ENCODE measurements around the gene TMEM11. TPM values are rescaled to one million over a fixed set of nuclear protein-coding genes. Genes with fewer than 3 reads are reported as not detected.

Gene TMEM11
- total RNA-seq, 1 experiment from 2014 or later, result 39.1 TPM

- H3K27ac Mint-ChIP-seq (ENCODE audit: unreplicated experiment), result no peak overlapping the region
- TF ChIP-seq CTCF (IDR thresholded peaks at IDR 0.05; ENCODE audit: insufficient read depth in 1 of 2, low read depth in 1 of 2, low read length in 1 of 2, severe bottlenecking in 1 of 2, unreplicated experiment in 1 of 2), result no peak
- ChIA-PET POLR2A (no interaction called here), CTCF (no interaction called here)
- H3K4me1 ChIP-seq, result peaks cover 14% of the 10 kb centered on the region
- no peaks in the 10 kb centered on the region for H3K9me3 ChIP-seq
- intact Hi-C loops (cut with micrococcal nuclease; ENCODE audit: unreplicated experiment), result no loop called here
- H3K4me3 Mint-ChIP-seq (ENCODE audit: unreplicated experiment), result no peak overlapping the region
- DNase-seq, result peak in 1 of 2 experiments; percentile 26
- BruUV-seq (replicated peaks), result no TSS peak
- H3K27me3 Mint-ChIP-seq (ENCODE audit: insufficient read depth, unreplicated experiment), result peaks cover 4% of the 10 kb centered on the region
- H3K4me3 ChIP-seq (ENCODE audit: low read depth, low read length), result no peak overlapping the region
- H3K4me1 Mint-ChIP-seq (ENCODE audit: low read depth, unreplicated experiment), result no peaks in the 10 kb centered on the region
- H3K9me3 Mint-ChIP-seq (ENCODE audit: unreplicated experiment), result no peaks in the 10 kb centered on the region
- no peaks in the 10 kb centered on the region for H3K36me3 Mint-ChIP-seq (ENCODE audit: insufficient read depth, unreplicated experiment)
- H3K36me3 ChIP-seq (ENCODE audit: control insufficient read depth, insufficient read depth, low read length), result no peaks in the 10 kb centered on the region
- H3K27me3 ChIP-seq (replicated peaks; ENCODE audit: control insufficient read depth, insufficient read depth, low read length), result no peaks in the 10 kb centered on the region
Measured at GRCh38 chr17:21241564-21241963, 27.6 kb upstream of the TMEM11 start.

- Histone ChIP-seq H3K4me3 (ENCODE audit: low read depth, low read length) (no peak overlapping the region), H3K9me3 (no peaks in the 10 kb centered on the region), H3K27me3 (replicated peaks; ENCODE audit: control insufficient read depth, insufficient read depth, low read length) (no peaks in the 10 kb centered on the region), H3K36me3 (ENCODE audit: control insufficient read depth, insufficient read depth, low read length) (no peaks in the 10 kb centered on the region), H3K4me1 (peaks cover 14% of the 10 kb centered on the region)
- DNase-seq, result peak in 1 of 2 experiments; percentile 47
- Mint-ChIP-seq H3K9me3 (ENCODE audit: unreplicated experiment) (no peaks in the 10 kb centered on the region), H3K4me3 (ENCODE audit: unreplicated experiment) (no peak overlapping the region), H3K4me1 (ENCODE audit: low read depth, unreplicated experiment) (no peaks in the 10 kb centered on the region), H3K27me3 (ENCODE audit: insufficient read depth, unreplicated experiment) (peaks cover 6% of the 10 kb centered on the region), H3K36me3 (ENCODE audit: insufficient read depth, unreplicated experiment) (no peaks in the 10 kb centered on the region), H3K27ac (ENCODE audit: unreplicated experiment) (no peak overlapping the region)
- BruUV-seq (replicated peaks), result no TSS peak
- TF ChIP-seq CTCF (IDR thresholded peaks at IDR 0.05; ENCODE audit: insufficient read depth in 1 of 2, low read depth in 1 of 2, low read length in 1 of 2, severe bottlenecking in 1 of 2, unreplicated experiment in 1 of 2), result no peak
- intact Hi-C loops (cut with micrococcal nuclease; ENCODE audit: unreplicated experiment), result no loop called here
- ChIA-PET CTCF (interaction anchor here (0.6 kb wide), 1 partner anchor 13 kb away, joined by 3 read pairs; the partner anchor contains the start of gene NATD1), POLR2A (no interaction called here)
Measured at GRCh38 chr17:21240369-21241055, 26.6 kb upstream of the TMEM11 start.

GRCh38 chr17:21239680-21240368 lies 25.9 kb upstream of the TMEM11 start:
- no TSS peak for BruUV-seq (replicated peaks)
- ChIA-PET POLR2A (no interaction called here), CTCF (interaction anchor here (0.6 kb wide), 1 partner anchor 14 kb away, joined by 3 read pairs; the partner anchor contains the start of gene NATD1)
- TF ChIP-seq CTCF (IDR thresholded peaks at IDR 0.05; ENCODE audit: insufficient read depth in 1 of 2, low read depth in 1 of 2, low read length in 1 of 2, severe bottlenecking in 1 of 2, unreplicated experiment in 1 of 2), result peak; percentile 50 to 78
- DNase-seq, result peak in 1 of 2 experiments; percentile 35
- peaks cover 6% of the 10 kb centered on the region for H3K27me3 Mint-ChIP-seq (ENCODE audit: insufficient read depth, unreplicated experiment)
- intact Hi-C loops (cut with micrococcal nuclease; ENCODE audit: unreplicated experiment), result no loop called here
- Histone ChIP-seq H3K4me3 (ENCODE audit: low read depth, low read length) (no peak overlapping the region), H3K27me3 (replicated peaks; ENCODE audit: control insufficient read depth, insufficient read depth, low read length) (no peaks in the 10 kb centered on the region), H3K4me1 (peaks cover 14% of the 10 kb centered on the region), H3K36me3 (ENCODE audit: control insufficient read depth, insufficient read depth, low read length) (no peaks in the 10 kb centered on the region), H3K9me3 (no peaks in the 10 kb centered on the region)
- H3K27ac Mint-ChIP-seq (ENCODE audit: unreplicated experiment), result no peak overlapping the region
- no peaks in the 10 kb centered on the region for H3K36me3 Mint-ChIP-seq (ENCODE audit: insufficient read depth, unreplicated experiment)
- H3K4me3 Mint-ChIP-seq (ENCODE audit: unreplicated experiment), result no peak overlapping the region
- H3K4me1 Mint-ChIP-seq (ENCODE audit: low read depth, unreplicated experiment), result no peaks in the 10 kb centered on the region
- H3K9me3 Mint-ChIP-seq (ENCODE audit: unreplicated experiment), result no peaks in the 10 kb centered on the region
